Spleen (tissue), 11 donors: ENCODE results near the gene BCAR3. TPM values are rescaled to one million over a fixed set of nuclear protein-coding genes. Genes with fewer than 3 reads are reported as not detected.

Source experiments
- DNase-seq: peaks from one replicate; pipeline ENCODE4 v3.0.0-alpha.2; 2020
- H3K27ac ChIP-seq, 8 donors: fragments of 200-600 bp; sonication (generic) in 7 of 8; 1 replicate in 4 of 8; 2 replicates in 4 of 8; pipeline versions ENCODE4 v1.5.0 to v1.8.0; 2016 to 2021; ENCODE audit warnings: inconsistent platforms in 4 of 8, mild to moderate bottlenecking in 4 of 8, moderate library complexity in 1 of 8
- H3K27me3 ChIP-seq, 7 donors: fragments of 200-600 bp; sonication (generic) in 6 of 7; replicated peaks in 1 of 7; 1 replicate in 4 of 7; 2 replicates in 3 of 7; pipeline versions ENCODE4 v1.5.0 to v1.8.0; 2016 to 2021; ENCODE audit warnings: inconsistent platforms in 3 of 7, mild to moderate bottlenecking in 1 of 7
- H3K36me3 ChIP-seq, 6 donors: fragments of 200-600 bp; sonication (generic) in 5 of 6; 1 replicate in 4 of 6; 2 replicates in 2 of 6; pipeline versions ENCODE4 v1.5.0 to v1.8.0; 2016 to 2021; ENCODE audit warnings: inconsistent platforms in 2 of 6
- H3K4me1 ChIP-seq, 6 donors: fragments of 200-600 bp; sonication (generic) in 5 of 6; 1 replicate in 3 of 6; 2 replicates in 3 of 6; pipeline versions ENCODE4 v1.5.0 to v1.8.0; 2016 to 2021; ENCODE audit warnings: inconsistent platforms in 3 of 6
- H3K4me3 ChIP-seq, 8 donors: fragments of 200-600 bp; sonication (generic) in 7 of 8; 1 replicate in 4 of 8; 2 replicates in 4 of 8; pipeline versions ENCODE4 v1.5.0 to v1.8.0; 2016 to 2021; ENCODE audit warnings: inconsistent platforms in 4 of 8, mild to moderate bottlenecking in 4 of 8, moderate library complexity in 2 of 8
- H3K9me3 ChIP-seq, 8 donors: fragments of 200-600 bp; sonication (generic) in 7 of 8; 1 replicate in 4 of 8; 2 replicates in 4 of 8; pipeline versions ENCODE4 v1.5.0 to v1.8.0; 2016 to 2021; ENCODE audit warnings: inconsistent platforms in 4 of 8
- POLR2A ChIP-seq, 3 donors: fragments of 450-650 bp; IDR thresholded peaks; one replicate each; pipeline ENCODE4 v1.5.1; 2017; ENCODE audit warnings: antibody characterized with exemption in 3 of 3, mild to moderate bottlenecking in 1 of 3
- POLR2AphosphoS5 ChIP-seq, 3 donors: sonication (generic); formaldehyde crosslinking; IDR thresholded peaks; one replicate each; pipeline ENCODE4 v1.5.1; 2017; ENCODE audit warnings: antibody characterized with exemption in 3 of 3
- WGBS, 5 donors: extraction: QIAGEN DNeasy Blood & Tissue Kit in 3 of 5; methylation state at CpG; one replicate each; pipeline versions ENCODE4 v1.1.5 to v1.1.7; 2013 to 2018; 5-methylcytosine and 5-hydroxymethylcytosine counted together
- intact Hi-C: fragments of 100-400 bp; cut with DNase I; formaldehyde crosslinking; loops from one replicate; pipeline ENCODE4 v1.15.0; 2023; ENCODE audit warnings: low total_unique reads
- polyA plus RNA-seq, 3 donors: library from polyadenylated mRNA; stranded (reverse); fragments of 200-250 nt; gene quantifications; one replicate each; pipeline ENCODE4 v1.2.1, GENCODE V29; 2013
- total RNA-seq, 7 donors: library from RNA; depleted of rRNA in 3 of 7; stranded (reverse); fragments of >200 nt in 3 of 7; fragmentation: NEBNext Ultra II Directional in 4 of 7; extraction: Animal tissue kit (Norgen Biotek cat#: 25700) in 4 of 7; gene quantifications; one replicate each; pipeline versions ENCODE4 v1.1.0 to v1.2.1, GENCODE V29; 2016 to 2021
- TF ChIP-seq, protein P1 (sequence below), 11 experiments: fragments of 200-600 bp in 7 of 11; fragments of 450-650 bp in 4 of 11; sonication (generic) in 4 of 11; IDR thresholded peaks in 8 of 11; conservative IDR thresholded peaks in 3 of 11; 1 replicate in 7 of 11; 2 replicates in 4 of 11; pipeline versions ENCODE4 v1.4.0 to v1.8.0; 2016 to 2021; ENCODE audit warnings: antibody characterized with exemption in 11 of 11, inconsistent platforms in 4 of 11, mild to moderate bottlenecking in 1 of 11
- donor health status: healthy with polysubstance abuse.
- donor health status: DM: no; HTN: no; CAD: no; lungs with moderate emphysema.
- donor health status: DM: no; HTN: no; CAD: no.
- donor health status: Bipolar disorder and iron deficiency.
- donor health status: healthy.
- donor health status: DM: no; HTN: no; CAD: no.
- donor health status: DM: yes; HTN: yes; CAD: no.

BCAR3 gene
- total and polyA plus RNA-seq, 10 donors: 3.5 to 18.0 (median 11.8) TPM

DNA sequence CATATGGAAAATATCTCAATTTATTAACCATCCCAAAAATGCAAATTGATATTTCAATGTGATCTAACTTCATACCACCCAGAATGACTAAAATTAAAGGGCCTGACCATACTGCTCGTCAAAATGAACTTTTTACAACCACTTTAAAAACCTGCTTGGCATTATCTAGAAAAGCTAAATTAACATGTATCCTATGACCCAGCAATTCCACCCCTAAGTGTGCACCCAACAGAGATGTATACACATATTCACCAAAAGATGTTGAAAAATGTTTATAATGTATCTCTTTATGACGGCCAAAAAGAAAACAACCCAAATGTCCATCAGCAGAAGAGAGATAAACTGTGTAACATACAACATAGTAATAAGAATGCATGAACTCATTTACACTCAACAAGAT lies 1.6 kb upstream of the BCAR3 start:
- Histone ChIP-seq H3K27ac (no peak overlapping the region), H3K27me3 (peaks cover 0 to 26% (median 0%) of the 10 kb centered on the region in 7 donors), H3K4me1 (peaks cover 3 to 51% (median 28%) of the 10 kb centered on the region in 6 donors), H3K9me3 (no peaks in the 10 kb centered on the region), H3K36me3 (no peaks in the 10 kb centered on the region), H3K4me3 (no peak overlapping the region)
- DNase-seq: no peak
- intact Hi-C loops: no loop called here
- TF ChIP-seq POLR2AphosphoS5 (IDR thresholded peaks at IDR 0.05) (no peak), POLR2A (IDR thresholded peaks at IDR 0.05) (no peak)
- TF ChIP-seq, protein P1, sequence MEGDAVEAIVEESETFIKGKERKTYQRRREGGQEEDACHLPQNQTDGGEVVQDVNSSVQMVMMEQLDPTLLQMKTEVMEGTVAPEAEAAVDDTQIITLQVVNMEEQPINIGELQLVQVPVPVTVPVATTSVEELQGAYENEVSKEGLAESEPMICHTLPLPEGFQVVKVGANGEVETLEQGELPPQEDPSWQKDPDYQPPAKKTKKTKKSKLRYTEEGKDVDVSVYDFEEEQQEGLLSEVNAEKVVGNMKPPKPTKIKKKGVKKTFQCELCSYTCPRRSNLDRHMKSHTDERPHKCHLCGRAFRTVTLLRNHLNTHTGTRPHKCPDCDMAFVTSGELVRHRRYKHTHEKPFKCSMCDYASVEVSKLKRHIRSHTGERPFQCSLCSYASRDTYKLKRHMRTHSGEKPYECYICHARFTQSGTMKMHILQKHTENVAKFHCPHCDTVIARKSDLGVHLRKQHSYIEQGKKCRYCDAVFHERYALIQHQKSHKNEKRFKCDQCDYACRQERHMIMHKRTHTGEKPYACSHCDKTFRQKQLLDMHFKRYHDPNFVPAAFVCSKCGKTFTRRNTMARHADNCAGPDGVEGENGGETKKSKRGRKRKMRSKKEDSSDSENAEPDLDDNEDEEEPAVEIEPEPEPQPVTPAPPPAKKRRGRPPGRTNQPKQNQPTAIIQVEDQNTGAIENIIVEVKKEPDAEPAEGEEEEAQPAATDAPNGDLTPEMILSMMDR (IDR thresholded peaks at IDR 0.05 in 8 of 11, conservative IDR thresholded peaks at IDR 0.05 in 3 of 11): no peak
- WGBS, 5 donors: 65 to 97% (median 87%) methylated on average over 2 of the region's 2 CpGs

DNA sequence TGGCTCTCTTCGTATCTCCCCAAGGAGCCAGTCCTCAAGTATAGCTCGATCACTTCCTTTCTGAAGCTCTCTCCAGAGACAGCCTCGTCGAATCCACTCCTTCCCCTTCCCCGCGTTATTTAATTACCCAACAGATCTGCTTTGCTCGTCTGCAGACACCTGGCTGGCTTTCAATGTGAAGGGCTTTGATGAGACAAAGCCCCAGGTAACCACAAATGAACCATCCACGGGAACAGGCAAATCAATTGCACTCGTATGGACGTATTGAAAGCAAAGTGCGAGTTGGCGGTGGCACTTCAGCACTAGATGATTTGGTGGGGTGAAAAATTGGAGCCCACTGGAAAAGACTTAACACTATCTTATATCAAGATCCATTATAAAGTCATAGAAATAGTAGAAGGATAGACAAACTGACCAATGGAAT lies 364 bp upstream of the BCAR3 start:
- Histone ChIP-seq H3K27me3 (peaks cover 0 to 26% (median 0%) of the 10 kb centered on the region in 7 donors), H3K9me3 (no peaks in the 10 kb centered on the region), H3K27ac (peak overlapping the region; percentile 66 to 85 (median 82)), H3K4me1 (peaks cover 3 to 51% (median 28%) of the 10 kb centered on the region in 6 donors), H3K36me3 (no peaks in the 10 kb centered on the region), H3K4me3 (peak overlapping the region; percentile 69 to 90 (median 78))
- 14 to 16% (median 15%) methylated on average over 12 of the region's 12 CpGs for WGBS, 5 donors
- intact Hi-C loops: no loop called here
- TF ChIP-seq, protein P1 (IDR thresholded peaks at IDR 0.05 in 8 of 11, conservative IDR thresholded peaks at IDR 0.05 in 3 of 11): no peak
- TF ChIP-seq POLR2AphosphoS5 (IDR thresholded peaks at IDR 0.05) (no peak), POLR2A (IDR thresholded peaks at IDR 0.05) (no peak)
- DNase-seq: no peak

DNA sequence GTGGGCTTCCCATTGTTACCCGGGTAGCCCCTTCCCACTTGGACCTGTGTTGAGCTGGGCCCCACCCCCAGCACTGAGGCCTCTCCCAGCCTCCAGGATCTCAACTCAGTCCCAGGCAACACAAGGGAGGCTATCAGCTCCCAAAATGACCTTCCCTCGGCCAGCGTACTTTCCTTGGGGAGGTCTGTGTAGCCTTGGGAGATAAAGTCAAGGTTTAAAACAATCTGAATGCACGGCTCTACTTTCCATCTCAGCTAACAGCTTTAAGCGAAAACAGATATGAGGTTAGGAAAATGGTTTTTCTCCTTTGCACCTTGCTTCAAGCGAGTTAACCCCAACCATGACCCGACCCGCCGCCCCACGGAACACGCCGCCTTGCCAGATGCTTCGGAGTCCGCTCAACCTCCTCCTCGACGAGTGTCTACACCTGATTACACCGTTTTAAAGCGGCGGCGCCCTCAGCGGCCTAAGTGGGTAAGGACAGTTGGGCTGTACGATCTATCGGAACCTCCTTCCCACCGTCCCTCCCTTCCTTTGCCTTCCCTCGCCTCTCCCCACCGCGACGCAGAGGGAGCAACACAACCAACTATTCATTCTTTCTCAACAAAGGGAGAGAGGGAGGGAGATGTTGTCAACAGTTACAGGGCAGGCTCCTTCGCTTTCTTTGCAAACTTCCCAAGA lies 1.1 kb downstream of the BCAR3 start:
- 15 to 26% (median 17%) methylated on average over 29 of the region's 29 CpGs for WGBS, 5 donors
- H3K36me3 ChIP-seq: no peaks in the 10 kb centered on the region
- DNase-seq: peak; percentile 91
- intact Hi-C loops: no loop called here
- H3K27ac ChIP-seq: peak overlapping the region; percentile 66 to 85 (median 82)
- TF ChIP-seq POLR2AphosphoS5 (IDR thresholded peaks at IDR 0.05) (peak in 2 of 3 donors; percentile 65), POLR2A (IDR thresholded peaks at IDR 0.05) (no peak)
- TF ChIP-seq, protein P1 (IDR thresholded peaks at IDR 0.05 in 8 of 11, conservative IDR thresholded peaks at IDR 0.05 in 3 of 11): peak in 10 of 11 experiments; percentile 32 to 77 (median 61)
- H3K4me1 ChIP-seq: peaks cover 3 to 42% (median 26%) of the 10 kb centered on the region in 6 donors
- peaks cover 0 to 26% (median 0%) of the 10 kb centered on the region in 7 donors for H3K27me3 ChIP-seq
- peak overlapping the region; percentile 69 to 90 (median 78) for H3K4me3 ChIP-seq
- no peaks in the 10 kb centered on the region for H3K9me3 ChIP-seq

DNA sequence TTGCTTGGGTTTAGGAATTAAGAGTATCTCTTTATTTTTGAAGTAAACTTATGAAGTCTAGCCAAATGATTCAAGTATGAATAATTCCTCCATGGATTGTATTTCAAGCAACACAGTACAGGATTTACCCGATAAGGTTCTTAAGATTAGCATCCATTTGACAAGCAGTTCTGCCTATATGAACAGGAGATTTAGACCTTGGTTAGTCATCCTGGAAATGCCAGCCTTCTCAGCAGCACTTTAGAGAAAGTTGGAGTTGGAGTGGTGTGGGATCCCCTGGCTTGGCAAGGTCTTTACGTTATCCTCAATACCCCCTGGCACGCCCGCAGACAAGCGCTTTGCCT lies 1.6 kb downstream of the BCAR3 start:
- Histone ChIP-seq H3K4me3 (peak overlapping the region in 6 of 8 donors; percentile 71 to 90 (median 79)), H3K4me1 (peaks cover 7 to 42% (median 29%) of the 10 kb centered on the region in 6 donors), H3K27me3 (peaks cover 0 to 26% (median 0%) of the 10 kb centered on the region in 7 donors), H3K9me3 (no peaks in the 10 kb centered on the region), H3K27ac (peak overlapping the region in 4 of 8 donors; percentile 80 to 85 (median 83)), H3K36me3 (no peaks in the 10 kb centered on the region)
- WGBS, 5 donors: 65 to 81% (median 72%) methylated on average over 5 of the region's 5 CpGs
- DNase-seq: no peak
- intact Hi-C loops: no loop called here
- no peak for TF ChIP-seq POLR2AphosphoS5 (IDR thresholded peaks at IDR 0.05)
- TF ChIP-seq, protein P1 (IDR thresholded peaks at IDR 0.05 in 8 of 11, conservative IDR thresholded peaks at IDR 0.05 in 3 of 11): no peak
- no peak for TF ChIP-seq POLR2A (IDR thresholded peaks at IDR 0.05)
